NCI-H146 treated with DMSO at 0.1 percent for 48 hours (cell line): ENCODE results near the gene LARP4.
A peak's percentile ranks its signal among the peaks of the same experiment; 100 is the strongest.
"Not testable (repeated sequence)": the region's sequence is repeated elsewhere in the genome, so short reads cannot be mapped to it uniquely, and the experiment has no call there.

Source experiments
- DNase-seq: peaks from one replicate; lab custom pipeline; 2025; ENCODE audit not compliant: unreplicated experiment; lab: John Stamatoyannopoulos, UW

Gene LARP4

GRCh38 chr12:50400638-50401499, at the start of gene LARP4:
Gene LARP4 (plus strand): TSS chr12:50400885. CDS start chr12:50401011, 126 bp downstream.
- peak; percentile 98 for DNase-seq

- peak; percentile 66 for DNase-seq
Observed at GRCh38 chr12:50351120-50352043, 49.3 kb upstream of the LARP4 start.

GRCh38 chr12:50353404-50353803, 47.3 kb upstream of the LARP4 start:
- no peak for DNase-seq

GRCh38 chr12:50353869-50354593, 46.7 kb upstream of the LARP4 start:
- DNase-seq = no peak

- DNase-seq = no peak
Observed at GRCh38 chr12:50354908-50355307, 45.8 kb upstream of the LARP4 start.

- no peak for DNase-seq
Observed at GRCh38 chr12:50355365-50355764, 45.3 kb upstream of the LARP4 start.

GRCh38 chr12:50362671-50363070, 38.0 kb upstream of the LARP4 start:
- no peak for DNase-seq

- no peak for DNase-seq
Observed at GRCh38 chr12:50363141-50363540, 37.5 kb upstream of the LARP4 start.

- DNase-seq = no peak
Observed at GRCh38 chr12:50365709-50366406, 34.8 kb upstream of the LARP4 start.

- DNase-seq = not testable (repeated sequence)
Observed at GRCh38 chr12:50370672-50371071, 30.0 kb upstream of the LARP4 start.

GRCh38 chr12:50375802-50376201, 24.9 kb upstream of the LARP4 start:
- DNase-seq = no peak

GRCh38 chr12:50380761-50381325, 19.8 kb upstream of the LARP4 start:
- no peak for DNase-seq

GRCh38 chr12:50387487-50387886, 13.2 kb upstream of the LARP4 start:
- DNase-seq = peak; percentile 49

GRCh38 chr12:50387972-50388478, 12.7 kb upstream of the LARP4 start:
- DNase-seq = peak; percentile 49

- not testable (repeated sequence) for DNase-seq
Observed at GRCh38 chr12:50388793-50389192, 11.9 kb upstream of the LARP4 start.

- no peak for DNase-seq
Observed at GRCh38 chr12:50390316-50390741, 10.4 kb upstream of the LARP4 start.

GRCh38 chr12:50394469-50395029, 6.1 kb upstream of the LARP4 start:
- no peak for DNase-seq

GRCh38 chr12:50397117-50397650, 3.5 kb upstream of the LARP4 start:
- no peak for DNase-seq

- DNase-seq = no peak
Observed at GRCh38 chr12:50398931-50399330, 1.8 kb upstream of the LARP4 start.
